WTC11 (cell line): Measurements from ENCODE around the gene COG2. TPM values are rescaled to one million over a fixed set of nuclear protein-coding genes. Genes with fewer than 3 reads are reported as not detected.

ENCODE experiments used
- ATAC-seq: fragments of 200-7000 bp; cut with Tn5 transposase; 2 replicates; pipeline ENCODE4 v1.10.0; 2021; ENCODE audit warnings: mild to moderate bottlenecking, moderate library complexity
- CTCF ChIA-PET: fragments of 300-600 bp; sonication (Branson Sonifier 250); formaldehyde crosslinking; loops from one replicate; lab custom pipeline; 2021; ENCODE audit warnings: antibody characterized with exemption; lab: Charles Lee
- POLR2A ChIA-PET: fragments of 350-600 bp; sonication (Branson Sonifier 250); formaldehyde crosslinking; loops from one replicate; lab custom pipeline; 2021; ENCODE audit warnings: antibody characterized with exemption; lab: Charles Lee
- DNase-seq: peaks from one replicate; pipeline ENCODE4 v3.0.0; 2021; ENCODE audit warnings: low spot score
- H3K27ac Mint-ChIP-seq: 2 replicates; pipeline ENCODE4 v1.8.0; 2021; ENCODE audit warnings: mixed read lengths
- H3K27me3 Mint-ChIP-seq: 2 replicates; pipeline ENCODE4 v1.8.0; 2021; ENCODE audit warnings: low read depth, mild to moderate bottlenecking, moderate library complexity, mixed read lengths
- H3K36me3 Mint-ChIP-seq: 2 replicates; pipeline ENCODE4 v1.8.0; 2021; ENCODE audit warnings: mixed read lengths
- H3K4me1 Mint-ChIP-seq: 2 replicates; pipeline ENCODE4 v1.8.0; 2022; ENCODE audit warnings: mixed read lengths
- H3K4me3 Mint-ChIP-seq: 2 replicates; pipeline ENCODE4 v1.8.0; 2021; ENCODE audit warnings: mild to moderate bottlenecking, moderate library complexity, mixed read lengths
- H3K9me3 Mint-ChIP-seq: 2 replicates; pipeline ENCODE4 v1.8.0; 2021; ENCODE audit warnings: mixed read lengths
- GRHL2 ChIP-seq: fragments of 250-450 bp; sonication (Bioruptor Pico); IDR thresholded peaks from 2 replicates; pipeline ENCODE4 v1.8.0; 2022; ENCODE audit warnings: mild to moderate bottlenecking, moderate library complexity; ENCODE audit not compliant: insufficient replicate concordance, severe bottlenecking
- GTF2I ChIP-seq: fragments of 250-450 bp; sonication (Bioruptor Pico); conservative IDR thresholded peaks from 2 replicates; pipeline ENCODE4 v1.4.0; 2021; ENCODE audit warnings: mild to moderate bottlenecking
- MYBL2 ChIP-seq: sonication (generic); formaldehyde crosslinking; IDR thresholded peaks from 2 replicates; pipeline ENCODE4 v1.8.1; 2023; ENCODE audit warnings: mild to moderate bottlenecking, moderate library complexity, missing genetic modification reagents
- NFATC4 ChIP-seq: fragments of 250-450 bp; sonication (Bioruptor Pico); IDR thresholded peaks from 2 replicates; pipeline ENCODE4 v1.9.0; 2021; ENCODE audit warnings: mild to moderate bottlenecking
- NFYB ChIP-seq: sonication (generic); formaldehyde crosslinking; conservative IDR thresholded peaks from 2 replicates; pipeline ENCODE4 v1.8.0; 2022; ENCODE audit warnings: low read depth, missing genetic modification reagents
- NR1H2 ChIP-seq: sonication (generic); formaldehyde crosslinking; IDR thresholded peaks from 2 replicates; pipeline ENCODE4 v1.9.0; 2021; ENCODE audit warnings: mild to moderate bottlenecking, moderate library complexity, missing genetic modification reagents
- NR2C2 ChIP-seq: sonication (generic); formaldehyde crosslinking; IDR thresholded peaks from 2 replicates; pipeline ENCODE4 v1.8.0; 2022; ENCODE audit warnings: mild to moderate bottlenecking, missing genetic modification reagents
- NR3C1 ChIP-seq: sonication (generic); formaldehyde crosslinking; conservative IDR thresholded peaks from 2 replicates; pipeline ENCODE4 v1.8.1; 2023; ENCODE audit warnings: low read depth, mild to moderate bottlenecking, missing genetic modification reagents
- PRRX2 ChIP-seq: fragments of 250-450 bp; sonication (Bioruptor Pico); IDR thresholded peaks from 2 replicates; pipeline ENCODE4 v1.8.0; 2021; ENCODE audit warnings: mild to moderate bottlenecking
- RORB ChIP-seq: fragments of 250-450 bp; sonication (Bioruptor Pico); IDR thresholded peaks from 2 replicates; pipeline ENCODE4 v1.9.0; 2021; ENCODE audit warnings: mild to moderate bottlenecking
- SMAD3 ChIP-seq: sonication (generic); formaldehyde crosslinking; IDR thresholded peaks from 2 replicates; pipeline ENCODE4 v1.8.0; 2022; ENCODE audit warnings: missing genetic modification reagents, mild to moderate bottlenecking, borderline replicate concordance
- SMAD4 ChIP-seq: sonication (generic); formaldehyde crosslinking; IDR thresholded peaks from 2 replicates; pipeline ENCODE4 v1.8.0; 2022; ENCODE audit warnings: mild to moderate bottlenecking, missing genetic modification reagents
- SP1 ChIP-seq: sonication (generic); formaldehyde crosslinking; conservative IDR thresholded peaks from 2 replicates; pipeline ENCODE4 v1.8.1; 2022; ENCODE audit warnings: missing genetic modification reagents
- TEAD4 ChIP-seq: sonication (generic); formaldehyde crosslinking; IDR thresholded peaks from 2 replicates; pipeline ENCODE4 v1.8.0; 2022; ENCODE audit warnings: mild to moderate bottlenecking, missing genetic modification reagents
- ZBTB21 ChIP-seq: sonication (generic); formaldehyde crosslinking; IDR thresholded peaks from 2 replicates; pipeline ENCODE4 v1.8.1; 2023; ENCODE audit warnings: mild to moderate bottlenecking, missing genetic modification reagents, borderline replicate concordance
- ZNF219 ChIP-seq: sonication (generic); formaldehyde crosslinking; IDR thresholded peaks from 2 replicates; pipeline ENCODE4 v1.8.0; 2023; ENCODE audit warnings: missing genetic modification reagents, mild to moderate bottlenecking, borderline replicate concordance
- ZNF232 ChIP-seq: sonication (generic); formaldehyde crosslinking; IDR thresholded peaks from 2 replicates; pipeline ENCODE4 v1.8.0; 2022; ENCODE audit warnings: mild to moderate bottlenecking, missing genetic modification reagents
- ZNF396 ChIP-seq: fragments of 250-450 bp; sonication (Bioruptor Pico); IDR thresholded peaks from 2 replicates; pipeline ENCODE4 v1.8.0; 2021; ENCODE audit warnings: mild to moderate bottlenecking, moderate library complexity, borderline replicate concordance
- total RNA-seq: library from RNA; stranded (reverse); gene quantifications from 3 replicates; pipeline ENCODE4 v1.2.3, GENCODE V29; 2021
- TF ChIP-seq, protein P1 (sequence below): sonication (generic); formaldehyde crosslinking; IDR thresholded peaks from 2 replicates; pipeline ENCODE4 v1.8.1; 2023; ENCODE audit warnings: mild to moderate bottlenecking, missing genetic modification reagents
- TF ChIP-seq, protein P2 (sequence below): sonication (generic); formaldehyde crosslinking; IDR thresholded peaks from 2 replicates; pipeline ENCODE4 v1.8.1; 2023; ENCODE audit warnings: mild to moderate bottlenecking, missing genetic modification reagents
- TF ChIP-seq, protein P3 (sequence below): sonication (generic); formaldehyde crosslinking; IDR thresholded peaks from 2 replicates; pipeline ENCODE4 v1.8.1; 2022; ENCODE audit warnings: mild to moderate bottlenecking, moderate library complexity, missing genetic modification reagents
- TF ChIP-seq, protein P4 (sequence below): sonication (generic); formaldehyde crosslinking; conservative IDR thresholded peaks from 2 replicates; pipeline ENCODE4 v1.8.1; 2022; ENCODE audit warnings: mild to moderate bottlenecking, missing genetic modification reagents
- TF ChIP-seq, protein P5 (sequence below): sonication (generic); formaldehyde crosslinking; IDR thresholded peaks from 2 replicates; pipeline ENCODE4 v1.8.0; 2023; ENCODE audit warnings: missing genetic modification reagents, mild to moderate bottlenecking, borderline replicate concordance

COG2 gene
- total RNA-seq, 1 experiment from 2014 or later = 30.9 TPM

DNA sequence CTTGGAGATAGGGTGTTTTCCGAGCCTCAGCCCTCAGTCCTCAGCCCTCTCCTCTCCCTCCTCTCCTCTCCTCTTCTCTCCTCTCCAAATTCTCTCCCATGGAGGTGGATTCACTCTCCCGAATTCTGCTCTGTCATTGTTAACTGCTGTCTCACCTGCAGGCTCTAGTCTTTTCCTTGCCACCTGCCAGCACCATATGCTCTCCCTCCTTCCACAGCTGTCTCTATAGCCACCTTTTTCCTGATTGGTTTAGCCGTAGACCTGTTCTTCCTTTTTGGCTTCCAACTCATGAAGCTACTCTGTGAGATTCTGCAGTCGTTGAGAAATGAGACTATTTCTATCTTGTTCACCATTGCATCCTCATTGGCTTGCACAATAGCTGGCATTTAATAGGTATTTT lies 19.7 kb downstream of the COG2 start (continued):
- TF ChIP-seq, protein P1, sequence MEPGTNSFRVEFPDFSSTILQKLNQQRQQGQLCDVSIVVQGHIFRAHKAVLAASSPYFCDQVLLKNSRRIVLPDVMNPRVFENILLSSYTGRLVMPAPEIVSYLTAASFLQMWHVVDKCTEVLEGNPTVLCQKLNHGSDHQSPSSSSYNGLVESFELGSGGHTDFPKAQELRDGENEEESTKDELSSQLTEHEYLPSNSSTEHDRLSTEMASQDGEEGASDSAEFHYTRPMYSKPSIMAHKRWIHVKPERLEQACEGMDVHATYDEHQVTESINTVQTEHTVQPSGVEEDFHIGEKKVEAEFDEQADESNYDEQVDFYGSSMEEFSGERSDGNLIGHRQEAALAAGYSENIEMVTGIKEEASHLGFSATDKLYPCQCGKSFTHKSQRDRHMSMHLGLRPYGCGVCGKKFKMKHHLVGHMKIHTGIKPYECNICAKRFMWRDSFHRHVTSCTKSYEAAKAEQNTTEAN (CRISPR knock-in tag) = no peak
- TF ChIP-seq SMAD4 (CRISPR knock-in tag) = no peak
- no peak for TF ChIP-seq GTF2I
- TF ChIP-seq PRRX2 (CRISPR knock-in tag) = no peak
- TF ChIP-seq RORB (CRISPR knock-in tag) = no peak
- TF ChIP-seq SMAD3 (CRISPR knock-in tag) = no peak
- TF ChIP-seq, all 79 proteins: peak for 0

DNA sequence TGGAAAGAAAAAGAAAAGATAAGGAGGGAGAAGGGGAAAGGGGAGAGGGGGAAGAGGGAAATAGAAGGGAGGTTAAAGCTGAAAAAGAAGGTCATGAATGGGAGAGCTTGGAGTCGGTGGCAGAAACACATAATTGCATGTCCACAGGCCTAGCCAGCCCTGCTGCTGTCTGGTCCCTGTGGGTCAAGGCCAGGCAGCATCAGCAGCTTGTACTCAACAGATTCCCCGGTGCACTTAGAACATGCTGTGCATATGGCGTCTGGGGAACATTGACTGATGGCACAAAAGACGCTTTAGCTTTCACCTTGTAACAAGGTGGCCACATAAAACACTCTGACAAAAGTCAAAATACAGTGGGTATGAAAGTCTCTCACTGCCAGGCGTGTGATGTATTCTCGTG lies 25.9 kb downstream of the COG2 start:
- Mint-ChIP-seq H3K36me3 (peaks cover 56% of the 10 kb centered on the region), H3K9me3 (no peaks in the 10 kb centered on the region), H3K4me1 (no peaks in the 10 kb centered on the region), H3K27ac (no peak overlapping the region), H3K4me3 (no peak overlapping the region), H3K27me3 (no peaks in the 10 kb centered on the region)
- ATAC-seq (no peak), DNase-seq (no peak)
- TF ChIP-seq ZNF232 (no peak), NR1H2 (CRISPR knock-in tag) (no peak), NR3C1 (CRISPR knock-in tag) (no peak), NFATC4 (CRISPR knock-in tag) (no peak), ZBTB21 (CRISPR knock-in tag) (no peak), SMAD4 (CRISPR knock-in tag) (no peak), NFYB (CRISPR knock-in tag) (no peak), GRHL2 (CRISPR knock-in tag) (no peak), ZNF219 (CRISPR knock-in tag) (no peak), MYBL2 (CRISPR knock-in tag) (no peak), ZNF396 (CRISPR knock-in tag) (no peak), TEAD4 (CRISPR knock-in tag) (no peak), SP1 (CRISPR knock-in tag) (no peak), NR2C2 (CRISPR knock-in tag) (no peak)
- TF ChIP-seq, protein P2, sequence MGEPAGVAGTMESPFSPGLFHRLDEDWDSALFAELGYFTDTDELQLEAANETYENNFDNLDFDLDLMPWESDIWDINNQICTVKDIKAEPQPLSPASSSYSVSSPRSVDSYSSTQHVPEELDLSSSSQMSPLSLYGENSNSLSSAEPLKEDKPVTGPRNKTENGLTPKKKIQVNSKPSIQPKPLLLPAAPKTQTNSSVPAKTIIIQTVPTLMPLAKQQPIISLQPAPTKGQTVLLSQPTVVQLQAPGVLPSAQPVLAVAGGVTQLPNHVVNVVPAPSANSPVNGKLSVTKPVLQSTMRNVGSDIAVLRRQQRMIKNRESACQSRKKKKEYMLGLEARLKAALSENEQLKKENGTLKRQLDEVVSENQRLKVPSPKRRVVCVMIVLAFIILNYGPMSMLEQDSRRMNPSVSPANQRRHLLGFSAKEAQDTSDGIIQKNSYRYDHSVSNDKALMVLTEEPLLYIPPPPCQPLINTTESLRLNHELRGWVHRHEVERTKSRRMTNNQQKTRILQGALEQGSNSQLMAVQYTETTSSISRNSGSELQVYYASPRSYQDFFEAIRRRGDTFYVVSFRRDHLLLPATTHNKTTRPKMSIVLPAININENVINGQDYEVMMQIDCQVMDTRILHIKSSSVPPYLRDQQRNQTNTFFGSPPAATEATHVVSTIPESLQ (CRISPR knock-in tag) = no peak
- TF ChIP-seq, protein P3, sequence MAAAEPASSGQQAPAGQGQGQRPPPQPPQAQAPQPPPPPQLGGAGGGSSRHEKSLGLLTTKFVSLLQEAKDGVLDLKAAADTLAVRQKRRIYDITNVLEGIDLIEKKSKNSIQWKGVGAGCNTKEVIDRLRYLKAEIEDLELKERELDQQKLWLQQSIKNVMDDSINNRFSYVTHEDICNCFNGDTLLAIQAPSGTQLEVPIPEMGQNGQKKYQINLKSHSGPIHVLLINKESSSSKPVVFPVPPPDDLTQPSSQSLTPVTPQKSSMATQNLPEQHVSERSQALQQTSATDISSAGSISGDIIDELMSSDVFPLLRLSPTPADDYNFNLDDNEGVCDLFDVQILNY = no peak
- TF ChIP-seq, protein P4, sequence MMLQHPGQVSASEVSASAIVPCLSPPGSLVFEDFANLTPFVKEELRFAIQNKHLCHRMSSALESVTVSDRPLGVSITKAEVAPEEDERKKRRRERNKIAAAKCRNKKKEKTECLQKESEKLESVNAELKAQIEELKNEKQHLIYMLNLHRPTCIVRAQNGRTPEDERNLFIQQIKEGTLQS (CRISPR knock-in tag) = no peak
- TF ChIP-seq, protein P5, sequence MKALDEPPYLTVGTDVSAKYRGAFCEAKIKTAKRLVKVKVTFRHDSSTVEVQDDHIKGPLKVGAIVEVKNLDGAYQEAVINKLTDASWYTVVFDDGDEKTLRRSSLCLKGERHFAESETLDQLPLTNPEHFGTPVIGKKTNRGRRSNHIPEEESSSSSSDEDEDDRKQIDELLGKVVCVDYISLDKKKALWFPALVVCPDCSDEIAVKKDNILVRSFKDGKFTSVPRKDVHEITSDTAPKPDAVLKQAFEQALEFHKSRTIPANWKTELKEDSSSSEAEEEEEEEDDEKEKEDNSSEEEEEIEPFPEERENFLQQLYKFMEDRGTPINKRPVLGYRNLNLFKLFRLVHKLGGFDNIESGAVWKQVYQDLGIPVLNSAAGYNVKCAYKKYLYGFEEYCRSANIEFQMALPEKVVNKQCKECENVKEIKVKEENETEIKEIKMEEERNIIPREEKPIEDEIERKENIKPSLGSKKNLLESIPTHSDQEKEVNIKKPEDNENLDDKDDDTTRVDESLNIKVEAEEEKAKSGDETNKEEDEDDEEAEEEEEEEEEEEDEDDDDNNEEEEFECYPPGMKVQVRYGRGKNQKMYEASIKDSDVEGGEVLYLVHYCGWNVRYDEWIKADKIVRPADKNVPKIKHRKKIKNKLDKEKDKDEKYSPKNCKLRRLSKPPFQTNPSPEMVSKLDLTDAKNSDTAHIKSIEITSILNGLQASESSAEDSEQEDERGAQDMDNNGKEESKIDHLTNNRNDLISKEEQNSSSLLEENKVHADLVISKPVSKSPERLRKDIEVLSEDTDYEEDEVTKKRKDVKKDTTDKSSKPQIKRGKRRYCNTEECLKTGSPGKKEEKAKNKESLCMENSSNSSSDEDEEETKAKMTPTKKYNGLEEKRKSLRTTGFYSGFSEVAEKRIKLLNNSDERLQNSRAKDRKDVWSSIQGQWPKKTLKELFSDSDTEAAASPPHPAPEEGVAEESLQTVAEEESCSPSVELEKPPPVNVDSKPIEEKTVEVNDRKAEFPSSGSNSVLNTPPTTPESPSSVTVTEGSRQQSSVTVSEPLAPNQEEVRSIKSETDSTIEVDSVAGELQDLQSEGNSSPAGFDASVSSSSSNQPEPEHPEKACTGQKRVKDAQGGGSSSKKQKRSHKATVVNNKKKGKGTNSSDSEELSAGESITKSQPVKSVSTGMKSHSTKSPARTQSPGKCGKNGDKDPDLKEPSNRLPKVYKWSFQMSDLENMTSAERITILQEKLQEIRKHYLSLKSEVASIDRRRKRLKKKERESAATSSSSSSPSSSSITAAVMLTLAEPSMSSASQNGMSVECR (CRISPR knock-in tag) = no peak
- CTCF ChIA-PET = interaction anchor here (0.7 to 1.4 kb wide), 2 partner anchors 26 to 29 kb away, joined by 3 to 6 read pairs; partner anchors contain the start of gene COG2
- POLR2A ChIA-PET = no interaction called here
